H7 (cell line): Measurements from ENCODE around the gene CDC42. TPM values are rescaled to one million over a fixed set of nuclear protein-coding genes. Genes with fewer than 3 reads are reported as not detected.
"Not testable (repeated sequence)": the region's sequence is repeated elsewhere in the genome, so short reads cannot be mapped to it uniquely, and the experiment has no call there.

Experiments
- DNase-seq: peaks from one replicate; pipeline ENCODE4 v3.0.0; 2012
- H3K27me3 ChIP-seq: 2 replicates; pipeline ENCODE4 v1.6.0; 2011; ENCODE audit warnings: mild to moderate bottlenecking, low read length; ENCODE audit not compliant: control insufficient read depth, insufficient read depth
- H3K36me3 ChIP-seq: replicated peaks from 2 replicates; pipeline ENCODE4 v1.5.1; 2011; ENCODE audit warnings: low read length; ENCODE audit not compliant: control insufficient read depth, insufficient read depth
- H3K4me3 ChIP-seq: 2 replicates; pipeline ENCODE4 v1.5.1; 2011; ENCODE audit warnings: low read depth, mild to moderate bottlenecking, control low read depth, low read length, moderate library complexity; ENCODE audit not compliant: insufficient read depth
- total RNA-seq: library from RNA; depleted of rRNA; stranded (reverse); fragments of >200 nt; shearing (Covaris generic); gene quantifications from 2 replicates; pipeline ENCODE4 v1.2.3, GENCODE V29; 2014; rRNA removed

Gene CDC42
- 448 and 499 TPM in 2 replicates for total RNA-seq

DNA sequence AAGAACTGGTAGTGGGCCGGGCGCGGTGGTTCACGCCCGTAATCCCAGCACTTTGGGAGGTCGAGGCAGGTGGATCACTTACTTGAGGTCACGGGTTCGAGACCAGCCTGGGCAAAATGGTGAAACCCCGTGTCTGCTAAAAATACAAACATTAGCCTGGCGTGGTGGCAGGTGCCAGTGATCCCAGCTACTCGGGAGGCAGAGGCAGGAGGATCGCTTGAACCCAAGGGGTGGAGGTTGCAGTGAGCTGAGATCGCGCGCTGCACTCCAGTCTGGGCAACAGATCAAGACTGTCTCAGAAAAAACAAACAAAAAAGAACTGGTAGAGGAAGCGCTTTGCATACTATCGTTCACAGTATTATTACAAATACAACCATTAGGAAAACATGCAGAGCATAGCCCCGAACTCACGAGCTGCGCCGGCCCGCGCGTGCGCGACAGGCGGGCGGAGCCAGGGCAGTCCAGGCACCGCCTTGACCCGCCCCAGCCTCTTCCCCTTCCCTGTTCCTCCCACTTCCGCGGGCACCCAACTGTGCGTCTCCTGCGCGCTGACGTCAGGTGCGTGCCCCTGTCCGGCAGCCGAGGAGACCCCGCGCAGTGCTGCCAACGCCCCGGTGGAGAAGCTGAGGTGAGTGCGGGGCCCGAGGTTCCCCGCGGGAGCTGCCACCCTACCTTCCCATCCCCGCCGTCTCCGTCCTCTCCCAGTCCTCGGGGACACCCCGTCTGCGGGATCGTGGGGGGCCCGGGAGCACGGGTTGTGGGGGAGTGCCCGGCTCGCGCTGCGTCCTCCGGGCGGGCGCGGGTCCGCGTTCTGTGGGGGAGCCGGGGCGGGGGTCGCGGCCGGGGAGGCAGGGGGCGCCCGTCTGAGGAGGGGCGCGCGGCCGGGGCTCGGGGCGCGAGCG lies at the start of gene CDC42:
CDC42 (plus strand) TSS at position 595 of the 902 bp plus-strand sequence. CDS start 25,770 bp downstream, outside the sequence.
- Histone ChIP-seq H3K27me3 (no peaks in the 10 kb centered on the region), H3K4me3 (peak within 1 kb of the TSS; percentile 89), H3K36me3 (peaks cover 2% of the 10 kb centered on the region; the same call in 1 of the 2 replicates)
- peak; percentile 98 for DNase-seq

DNA sequence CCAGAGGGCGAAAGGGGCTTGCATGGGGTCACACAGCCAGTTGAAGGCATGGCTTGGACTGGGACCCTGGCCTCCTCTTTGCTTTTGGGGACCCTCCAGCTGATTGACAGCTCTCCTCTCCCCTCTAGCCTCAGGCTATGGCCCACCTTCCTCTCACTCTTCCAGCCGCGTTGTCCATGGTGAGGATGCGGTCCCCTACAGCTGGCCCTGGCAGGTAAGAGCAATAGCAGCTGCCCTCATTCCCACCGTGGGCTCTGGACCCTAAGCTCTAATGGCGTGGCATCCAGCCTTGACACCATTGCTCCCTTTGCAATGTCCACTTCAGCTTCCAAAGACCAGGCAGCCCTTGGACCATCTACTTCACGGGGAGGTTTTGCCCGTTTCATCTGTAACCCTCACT lies 49.6 kb upstream of the CDC42 start:
- H3K27me3 ChIP-seq, H3K4me3 ChIP-seq, DNase-seq, H3K36me3 ChIP-seq: not testable (repeated sequence)

DNA sequence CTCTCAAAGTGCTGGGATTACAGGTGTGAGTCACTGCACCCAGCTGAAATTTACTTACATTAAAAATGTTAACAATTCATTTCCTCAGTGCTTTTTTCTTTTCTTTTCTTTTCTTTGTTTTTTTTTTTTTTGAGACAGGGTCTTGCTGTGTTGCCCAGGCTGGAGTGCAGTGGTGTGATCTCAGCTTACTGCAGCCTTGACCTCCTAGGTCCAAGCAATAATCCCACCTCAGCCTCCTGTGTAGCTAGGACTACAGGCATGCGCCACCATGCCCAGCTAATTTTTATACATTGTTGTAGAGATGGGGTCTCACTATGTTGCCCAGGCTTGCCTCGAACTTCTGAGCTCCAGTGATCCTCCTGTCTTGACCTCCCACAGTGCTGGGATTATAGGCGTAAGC lies 48.5 kb upstream of the CDC42 start:
- not testable (repeated sequence) for DNase-seq, H3K4me3 ChIP-seq, H3K27me3 ChIP-seq, H3K36me3 ChIP-seq

DNA sequence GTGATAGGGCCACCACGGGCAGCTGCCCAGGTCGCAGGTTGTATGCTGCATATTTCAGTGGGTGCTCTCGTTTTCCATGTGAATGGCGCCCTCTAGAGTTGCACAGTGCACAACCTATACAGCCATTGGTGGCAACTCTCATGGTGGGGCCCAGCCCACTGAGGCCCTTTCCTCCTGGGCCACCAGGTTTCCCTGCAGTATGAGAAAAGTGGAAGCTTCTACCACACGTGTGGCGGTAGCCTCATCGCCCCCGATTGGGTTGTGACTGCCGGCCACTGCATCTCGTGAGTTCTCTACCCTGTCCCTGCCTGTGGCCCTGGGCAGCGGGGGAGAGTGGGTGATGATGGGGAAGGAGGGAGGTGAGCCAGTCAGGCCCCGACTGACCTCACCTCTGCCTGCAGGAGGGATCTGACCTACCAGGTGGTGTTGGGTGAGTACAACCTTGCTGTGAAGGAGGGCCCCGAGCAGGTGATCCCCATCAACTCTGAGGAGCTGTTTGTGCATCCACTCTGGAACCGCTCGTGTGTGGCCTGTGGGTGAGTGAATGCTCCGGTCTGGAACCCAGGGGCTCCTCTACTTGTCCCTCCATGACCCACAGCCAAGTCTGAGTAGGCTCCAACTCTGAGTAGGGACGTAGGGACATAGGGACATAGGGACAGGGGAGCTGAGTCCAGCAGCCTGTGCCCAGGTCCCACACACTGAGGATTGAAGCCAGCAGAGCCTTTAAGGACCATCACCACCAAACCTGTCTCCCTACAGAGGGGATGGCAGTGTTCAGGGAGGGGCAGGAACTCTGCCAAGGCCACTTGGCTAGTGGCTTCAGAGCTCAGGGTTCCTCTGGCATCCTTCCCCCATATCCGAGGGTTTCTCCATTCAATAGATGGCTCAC lies 47.0 kb upstream of the CDC42 start:
- not testable (repeated sequence) for H3K27me3 ChIP-seq, H3K4me3 ChIP-seq, H3K36me3 ChIP-seq
- peak; percentile 41 for DNase-seq

DNA sequence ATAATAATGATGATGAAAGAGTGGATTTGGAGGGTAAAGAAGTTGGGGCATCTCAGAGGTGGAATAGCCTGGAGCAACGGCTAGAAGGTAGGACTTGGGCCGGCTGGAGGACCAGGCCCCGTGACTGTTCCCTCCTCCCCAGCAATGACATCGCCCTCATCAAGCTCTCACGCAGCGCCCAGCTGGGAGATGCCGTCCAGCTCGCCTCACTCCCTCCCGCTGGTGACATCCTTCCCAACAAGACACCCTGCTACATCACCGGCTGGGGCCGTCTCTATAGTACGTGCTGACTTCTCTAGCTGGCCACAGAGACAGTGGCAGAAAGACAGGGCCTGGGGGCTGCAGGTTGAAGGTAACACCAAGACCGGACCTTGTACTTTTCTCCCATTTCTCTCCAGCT lies 45.8 kb upstream of the CDC42 start:
- not testable (repeated sequence) for H3K36me3 ChIP-seq, DNase-seq, H3K4me3 ChIP-seq, H3K27me3 ChIP-seq

DNA sequence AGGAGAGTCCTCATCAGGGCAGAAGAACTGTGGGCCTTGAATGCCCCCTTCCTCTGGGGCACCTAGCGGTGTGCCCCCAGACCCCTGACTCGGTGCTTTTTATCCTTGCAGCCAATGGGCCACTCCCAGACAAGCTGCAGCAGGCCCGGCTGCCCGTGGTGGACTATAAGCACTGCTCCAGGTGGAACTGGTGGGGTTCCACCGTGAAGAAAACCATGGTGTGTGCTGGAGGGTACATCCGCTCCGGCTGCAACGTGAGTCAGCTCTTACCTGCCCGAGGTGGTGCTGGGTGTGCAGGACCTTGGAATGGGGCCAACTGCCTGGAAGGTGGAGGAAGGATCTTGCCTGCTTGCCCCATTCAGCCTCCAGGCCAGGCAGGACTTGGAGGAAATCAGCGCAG lies 45.2 kb upstream of the CDC42 start:
- H3K27me3 ChIP-seq, H3K36me3 ChIP-seq, H3K4me3 ChIP-seq, DNase-seq: not testable (repeated sequence)

DNA sequence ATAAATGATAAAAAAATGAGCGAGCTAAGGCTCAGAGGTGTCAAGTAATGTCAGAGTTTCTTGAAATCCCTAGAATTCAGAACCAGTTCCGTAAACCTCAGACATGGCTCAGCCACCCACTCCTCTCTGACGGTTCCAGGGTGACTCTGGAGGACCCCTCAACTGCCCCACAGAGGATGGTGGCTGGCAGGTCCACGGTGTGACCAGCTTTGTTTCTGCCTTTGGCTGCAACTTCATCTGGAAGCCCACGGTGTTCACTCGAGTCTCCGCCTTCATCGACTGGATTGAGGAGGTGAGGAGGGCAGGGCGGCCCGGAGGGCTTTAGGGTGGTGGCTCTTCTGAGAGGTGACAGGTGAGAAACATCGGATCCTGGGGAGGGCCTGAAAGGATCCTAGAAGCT lies 42.9 kb upstream of the CDC42 start:
- not testable (repeated sequence) for DNase-seq, H3K36me3 ChIP-seq, H3K4me3 ChIP-seq, H3K27me3 ChIP-seq

DNA sequence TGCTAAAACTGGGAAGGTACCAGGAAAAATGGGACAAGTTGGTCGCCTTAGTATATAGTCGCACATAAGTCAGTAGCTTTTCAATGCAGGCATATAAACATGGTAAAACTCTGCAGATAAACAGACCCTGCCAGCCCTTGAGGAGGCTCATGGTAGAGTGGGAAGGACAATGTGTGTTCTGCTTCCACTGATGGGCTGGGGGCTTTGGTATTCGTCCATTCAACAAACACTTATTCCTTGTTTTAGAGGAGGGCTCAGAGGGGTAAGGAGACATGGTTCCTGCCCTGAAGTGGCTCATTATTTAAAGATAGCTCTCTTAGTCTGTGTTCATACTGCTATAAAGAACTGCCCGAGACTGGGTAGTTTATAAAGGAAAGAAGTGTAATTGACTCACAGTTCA lies 39.8 kb upstream of the CDC42 start:
- not testable (repeated sequence) for H3K4me3 ChIP-seq, H3K27me3 ChIP-seq, H3K36me3 ChIP-seq, DNase-seq

DNA sequence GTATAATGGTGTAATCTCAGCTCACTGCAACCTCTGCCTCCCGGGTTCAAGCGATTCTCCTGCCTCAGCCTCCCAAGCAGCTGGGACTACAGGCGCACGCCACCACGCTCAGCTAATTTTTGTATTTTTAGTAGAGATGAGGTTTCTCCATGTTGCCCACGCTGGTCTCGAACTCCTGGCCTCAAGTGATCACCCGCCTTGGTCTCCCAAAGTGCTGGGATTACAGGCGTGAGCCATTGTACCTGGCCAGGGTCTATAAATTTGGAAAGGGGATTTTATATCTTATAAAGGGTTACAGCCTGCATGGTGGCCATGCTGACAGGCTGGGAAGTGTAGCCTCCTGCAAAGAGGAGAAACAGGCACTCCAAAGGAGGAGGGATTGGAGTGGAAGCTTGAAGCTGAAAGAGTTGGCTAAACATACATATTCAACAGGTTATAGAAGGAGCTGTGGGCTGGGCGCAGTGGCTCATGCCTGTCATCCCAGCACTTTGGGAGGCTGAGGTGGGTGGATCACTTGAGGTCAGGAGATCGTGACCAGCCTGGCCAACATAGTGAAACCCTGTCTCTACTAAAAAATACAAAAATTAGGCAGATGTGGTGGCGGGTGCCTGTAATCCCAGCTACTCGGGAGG lies 37.8 kb upstream of the CDC42 start:
- H3K4me3 ChIP-seq, H3K27me3 ChIP-seq, H3K36me3 ChIP-seq, DNase-seq: not testable (repeated sequence)

DNA sequence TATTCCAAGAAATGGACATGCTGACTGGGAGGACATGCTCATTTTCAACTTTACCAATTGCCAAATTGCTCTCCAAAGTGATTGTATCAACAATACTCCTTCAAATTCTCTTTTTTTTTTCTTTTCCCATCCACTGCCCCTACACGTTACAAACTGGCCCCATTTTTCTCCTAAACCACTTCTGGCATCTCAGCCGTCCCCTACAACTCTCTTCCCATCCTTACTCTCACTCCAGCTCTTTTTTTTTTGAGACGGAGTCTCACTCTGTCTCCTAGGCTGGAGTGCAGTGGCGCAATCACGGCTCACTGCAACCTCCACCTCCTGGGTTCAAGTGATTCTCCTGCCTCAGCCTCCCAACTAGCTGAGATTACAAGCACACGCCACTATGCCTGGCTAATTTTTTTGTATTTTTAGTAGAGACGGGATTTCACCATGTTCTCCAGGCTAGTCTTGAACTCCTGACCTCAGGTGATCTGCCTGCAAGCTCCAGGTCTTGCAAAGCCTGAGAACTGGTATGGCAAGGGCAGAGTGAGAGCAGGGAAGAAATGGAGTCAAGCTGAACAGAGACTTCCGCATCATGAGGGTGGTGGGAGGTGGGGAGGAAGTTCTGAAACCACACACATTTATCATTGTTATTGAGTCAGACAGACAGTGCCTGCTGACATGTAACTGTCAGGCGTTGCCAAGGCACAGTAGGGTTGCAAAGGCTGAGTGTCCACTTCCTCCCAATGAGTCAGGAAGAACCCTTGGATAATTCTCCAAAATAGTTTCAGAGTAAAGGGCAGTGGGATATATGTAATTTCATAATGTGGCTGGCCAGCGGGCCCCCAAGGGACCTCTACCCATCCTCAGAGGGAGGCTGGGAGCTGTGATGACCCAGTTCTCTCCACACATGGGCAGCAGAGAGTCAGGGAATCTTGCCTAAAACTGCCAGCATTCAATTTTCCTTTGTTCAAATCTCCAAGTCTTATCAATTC lies 33.6 kb upstream of the CDC42 start:
- peak; percentile 52 for DNase-seq
- H3K27me3 ChIP-seq = no peaks in the 10 kb centered on the region
- no peak overlapping the region for H3K4me3 ChIP-seq
- H3K36me3 ChIP-seq = no peaks in the 10 kb centered on the region

DNA sequence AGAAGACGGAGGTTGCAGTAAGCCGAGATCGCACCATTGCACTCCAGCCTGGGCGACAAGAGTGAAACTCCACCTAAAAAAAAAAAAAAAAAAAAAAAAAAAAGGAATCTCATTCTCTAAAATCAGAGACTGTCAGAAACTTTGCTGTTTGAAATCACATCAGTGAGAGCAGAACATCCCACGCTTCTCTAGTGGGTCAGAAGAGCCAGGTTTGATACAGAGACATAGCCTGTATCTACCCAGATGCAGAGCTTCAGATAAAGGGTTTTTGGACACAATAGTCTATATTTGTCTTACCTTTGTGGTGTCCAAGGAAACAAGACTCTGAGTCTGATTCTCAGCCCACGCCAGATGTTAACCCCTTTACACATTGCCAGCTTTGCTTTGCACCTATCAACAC lies 31.4 kb upstream of the CDC42 start:
- Histone ChIP-seq H3K4me3 (no peak overlapping the region), H3K27me3 (no peaks in the 10 kb centered on the region), H3K36me3 (no peaks in the 10 kb centered on the region)
- no peak for DNase-seq

DNA sequence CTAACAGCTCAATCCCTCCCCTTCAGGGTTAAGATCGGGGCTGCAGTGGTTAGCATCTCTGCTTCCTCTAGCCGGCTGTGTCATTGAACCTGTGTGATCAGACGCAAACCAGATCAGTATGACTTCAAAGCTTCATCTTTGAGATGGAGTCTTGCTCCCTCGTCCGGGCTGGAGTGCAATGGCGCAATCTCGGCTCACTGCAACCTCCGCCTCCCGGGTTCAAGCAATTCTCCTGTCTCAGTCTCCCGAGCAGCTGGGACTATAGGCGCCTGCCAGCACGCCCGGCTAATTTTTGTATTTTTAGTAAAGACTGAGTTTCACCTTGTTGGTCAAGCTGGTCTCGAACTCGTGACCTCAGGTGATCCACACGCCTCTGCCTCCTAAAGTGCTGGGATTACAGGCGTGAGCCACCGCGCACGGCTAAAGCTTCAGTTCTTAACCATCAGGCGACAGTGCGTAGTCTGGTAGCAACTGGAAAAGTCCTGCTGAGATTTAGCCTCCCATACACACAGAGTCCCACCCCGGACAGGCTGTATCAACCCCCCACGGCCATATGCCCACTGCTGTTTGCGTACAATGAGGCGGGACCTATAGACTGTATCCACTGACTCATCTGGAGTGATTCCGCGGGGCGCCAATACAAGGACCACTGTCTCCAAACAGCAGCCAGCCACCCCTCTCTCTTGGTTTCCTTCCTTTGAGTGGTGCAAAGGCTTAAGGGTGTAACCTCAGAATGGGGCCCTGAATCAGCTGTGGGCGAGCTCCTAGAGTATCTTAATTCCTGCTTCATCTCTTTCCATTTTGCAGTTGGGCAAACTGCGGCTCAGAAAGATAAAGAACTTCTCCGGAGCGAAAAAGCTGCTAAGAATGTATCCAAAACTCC lies 27.8 kb upstream of the CDC42 start:
- H3K4me3 ChIP-seq = peak overlapping the region; percentile 99
- no peaks in the 10 kb centered on the region for H3K27me3 ChIP-seq
- no peaks in the 10 kb centered on the region for H3K36me3 ChIP-seq
- peak; percentile 74 for DNase-seq
